K562 (cell line): ENCODE results near the gene TUBA8. TPM values are rescaled to one million over a fixed set of nuclear protein-coding genes. Genes with fewer than 3 reads are reported as not detected.

Experiments
- CHD1 ChIP-seq: fragments of 200-600 bp; sonication (generic); IDR thresholded peaks from one replicate; pipeline ENCODE4 v1.6.1; 2012; ENCODE audit warnings: mild to moderate bottlenecking, moderate library complexity, low read length, inconsistent platforms
- CXXC5 ChIP-seq: fragments of 250-450 bp; sonication (Bioruptor Pico); IDR thresholded peaks from 2 replicates; pipeline ENCODE4 v1.8.0; 2022; ENCODE audit warnings: inconsistent platforms, mild to moderate bottlenecking, moderate library complexity
- FOS ChIP-seq: IDR thresholded peaks from 3 replicates; pipeline ENCODE4 v1.6.1; 2011; ENCODE audit not compliant: insufficient read length; ENCODE audit errors: extremely low read depth
- HDAC1 ChIP-seq, 2 experiments: fragments of 450-650 bp; IDR thresholded peaks; 2 replicates each; pipeline ENCODE4 v1.6.1; 2016 to 2017; ENCODE audit warnings: inconsistent platforms in 1 of 2, mild to moderate bottlenecking in 1 of 2, moderate library complexity in 1 of 2
- NELFE ChIP-seq: IDR thresholded peaks from 2 replicates; pipeline ENCODE4 v1.6.1; 2011; ENCODE audit warnings: mild to moderate bottlenecking; ENCODE audit not compliant: insufficient read depth, insufficient read length
- NFRKB ChIP-seq: fragments of 450-650 bp; IDR thresholded peaks from 2 replicates; pipeline ENCODE4 v1.6.1; 2016; ENCODE audit warnings: low read depth
- NR4A1 ChIP-seq, 2 experiments: fragments of 250-450 bp in 1 of 2; fragments of 450-650 bp in 1 of 2; sonication (Bioruptor Pico) in 1 of 2; IDR thresholded peaks; 2 replicates each; pipeline versions ENCODE4 v1.4.0 to v1.6.1; 2016 to 2020; ENCODE audit warnings: mild to moderate bottlenecking in 2 of 2, missing compliant biosample characterization in 1 of 2, missing genetic modification characterization in 1 of 2, moderate library complexity in 1 of 2
- PATZ1 ChIP-seq: fragments of 250-450 bp; sonication (Bioruptor Pico); IDR thresholded peaks from 2 replicates; pipeline ENCODE4 v1.5.0; 2020; ENCODE audit warnings: mild to moderate bottlenecking, borderline replicate concordance
- PHF8 ChIP-seq: fragments of 200-600 bp; sonication (generic); IDR thresholded peaks from 2 replicates; pipeline ENCODE4 v1.6.1; 2012; ENCODE audit warnings: mixed run types, mild to moderate bottlenecking, inconsistent platforms, low read length, moderate library complexity, borderline replicate concordance
- RBM22 ChIP-seq: fragments of 200-400 bp; formaldehyde crosslinking; IDR thresholded peaks from 2 replicates; pipeline ENCODE4 v1.6.1; 2018; ENCODE audit warnings: low read length, low read depth; ENCODE audit not compliant: poor library complexity, severe bottlenecking
- SMARCA4 ChIP-seq: fragments of 450-650 bp; IDR thresholded peaks from 2 replicates; pipeline ENCODE4 v1.6.1; 2016
- TCFL5 ChIP-seq: fragments of 250-450 bp; sonication (Bioruptor Pico); conservative IDR thresholded peaks from 2 replicates; pipeline ENCODE4 v1.6.1; 2021; ENCODE audit warnings: mild to moderate bottlenecking, moderate library complexity, matching md5 sums
- THRA ChIP-seq: fragments of 450-650 bp; IDR thresholded peaks from 2 replicates; pipeline ENCODE4 v1.6.1; 2017; ENCODE audit warnings: mild to moderate bottlenecking, moderate library complexity
- ZNF232 ChIP-seq: sonication (generic); formaldehyde crosslinking; IDR thresholded peaks from 2 replicates; pipeline ENCODE4 v1.8.0; 2022; ENCODE audit warnings: mild to moderate bottlenecking, missing genetic modification reagents
- ZNF277 ChIP-seq: fragments of 250-450 bp; sonication (Bioruptor Pico); IDR thresholded peaks from 2 replicates; pipeline ENCODE4 v1.8.0; 2022; ENCODE audit warnings: inconsistent platforms, mild to moderate bottlenecking, moderate library complexity, borderline replicate concordance
- ZNF316 ChIP-seq: fragments of 450-650 bp; IDR thresholded peaks from 2 replicates; pipeline ENCODE4 v1.6.1; 2016
- polyA plus RNA-seq, 8 experiments: library from polyadenylated mRNA; depleted of rRNA in 4 of 8; stranded (reverse) in 5 of 8; unstranded in 3 of 8; fragments of >200 nt; fragmentation: Nextera tagmentation in 2 of 8; fragmentation: Illumina TruSeq in 1 of 8; extraction: Ambion mirVana in 2 of 8; extraction: Trizol in 1 of 8; gene quantifications; 2 replicates each; pipeline versions ENCODE4 v1.2.1 to v1.2.3, GENCODE V29; 2011 to 2014; ENCODE audit warnings: inconsistent platforms in 1 of 8, missing spikeins in 1 of 8
- total RNA-seq, 7 experiments: library from RNA; depleted of rRNA in 6 of 7; stranded (reverse); fragments of >200 nt in 6 of 7; fragmentation: Illumina TruSeq in 2 of 7; extraction: Trizol in 2 of 7; gene quantifications; 2 replicates each; pipeline versions ENCODE4 v1.2.1 to v1.2.3, GENCODE V29; 2011 to 2021; ENCODE audit warnings: low replicate concordance in 1 of 7
- TF ChIP-seq, protein P1 (sequence below): fragments of 450-650 bp; formaldehyde crosslinking; IDR thresholded peaks from 2 replicates; pipeline ENCODE4 v1.4.0; 2020; ENCODE audit warnings: mild to moderate bottlenecking, mixed read lengths
- TF ChIP-seq, protein P2 (sequence below): sonication (generic); formaldehyde crosslinking; IDR thresholded peaks from 2 replicates; pipeline ENCODE4 v1.8.0; 2022; ENCODE audit warnings: mild to moderate bottlenecking, missing genetic modification reagents
- TF ChIP-seq, protein P3 (sequence below): sonication (generic); formaldehyde crosslinking; IDR thresholded peaks from 2 replicates; pipeline ENCODE4 v1.8.1; 2023; ENCODE audit warnings: mild to moderate bottlenecking, missing genetic modification reagents

TUBA8 gene
- total and polyA plus RNA-seq, 9 of the 15 experiments (the other 6 are each of a cell fraction or from before 2014, with no cell fraction given) = 0.07 to 1.1 (median 0.65) TPM

DNA sequence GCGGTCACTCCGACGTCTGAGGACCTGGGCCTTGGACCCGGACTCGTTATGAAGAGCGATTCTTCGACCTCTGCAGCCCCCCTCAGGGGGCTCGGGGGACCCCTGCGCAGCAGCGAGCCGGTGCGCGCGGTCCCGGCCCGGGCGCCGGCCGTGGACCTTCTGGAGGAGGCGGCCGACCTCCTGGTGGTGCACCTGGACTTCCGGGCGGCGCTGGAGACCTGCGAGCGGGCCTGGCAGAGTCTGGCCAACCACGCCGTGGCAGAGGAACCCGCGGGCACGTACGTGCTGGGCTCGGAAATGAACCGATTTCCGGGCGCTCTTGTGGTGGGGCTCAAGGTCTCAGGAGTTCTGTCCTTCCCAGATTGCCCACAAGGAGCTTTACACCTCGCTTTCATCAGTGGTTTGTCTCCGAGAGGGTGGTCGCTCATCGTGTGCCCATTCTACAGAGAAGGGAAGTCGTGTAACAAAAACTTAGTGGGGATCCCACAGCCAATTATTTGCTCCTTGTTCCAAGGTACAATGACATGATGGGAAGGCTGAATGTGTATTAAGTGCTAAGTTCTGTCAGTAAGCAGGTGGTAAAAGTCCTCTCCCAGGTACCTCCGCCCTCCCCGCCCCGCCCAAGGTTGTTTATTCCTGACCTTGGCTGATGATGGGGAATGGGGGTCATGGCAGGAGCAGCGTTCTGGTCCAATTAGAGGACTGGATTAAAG lies 32.1 kb upstream of the TUBA8 start (continued):
- TF ChIP-seq THRA (no peak), NFRKB (no peak), HDAC1 (IDR thresholded peaks at IDR 0.05) (no peak), ZNF316 (no peak), ZNF277 (CRISPR knock-in tag) (no peak), FOS (no peak), SMARCA4 (no peak), PHF8 (no peak), CHD1 (no peak), CXXC5 (CRISPR knock-in tag) (no peak), PATZ1 (CRISPR knock-in tag) (no peak), NR4A1 (CRISPR knock-in tag; IDR thresholded peaks at IDR 0.05) (no peak), NR4A1 (tag; IDR thresholded peaks at IDR 0.05) (no peak), RBM22 (no peak), ZNF232 (no peak), TCFL5 (CRISPR knock-in tag) (no peak), NELFE (no peak)
- TF ChIP-seq, protein P1, sequence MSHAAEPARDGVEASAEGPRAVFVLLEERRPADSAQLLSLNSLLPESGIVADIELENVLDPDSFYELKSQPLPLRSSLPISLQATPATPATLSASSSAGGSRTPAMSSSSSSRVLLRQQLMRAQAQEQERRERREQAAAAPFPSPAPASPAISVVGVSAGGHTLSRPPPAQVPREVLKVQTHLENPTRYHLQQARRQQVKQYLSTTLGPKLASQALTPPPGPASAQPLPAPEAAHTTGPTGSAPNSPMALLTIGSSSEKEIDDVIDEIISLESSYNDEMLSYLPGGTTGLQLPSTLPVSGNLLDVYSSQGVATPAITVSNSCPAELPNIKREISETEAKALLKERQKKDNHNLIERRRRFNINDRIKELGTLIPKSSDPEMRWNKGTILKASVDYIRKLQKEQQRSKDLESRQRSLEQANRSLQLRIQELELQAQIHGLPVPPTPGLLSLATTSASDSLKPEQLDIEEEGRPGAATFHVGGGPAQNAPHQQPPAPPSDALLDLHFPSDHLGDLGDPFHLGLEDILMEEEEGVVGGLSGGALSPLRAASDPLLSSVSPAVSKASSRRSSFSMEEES (CRISPR knock-in tag) = no peak
- TF ChIP-seq, protein P2, sequence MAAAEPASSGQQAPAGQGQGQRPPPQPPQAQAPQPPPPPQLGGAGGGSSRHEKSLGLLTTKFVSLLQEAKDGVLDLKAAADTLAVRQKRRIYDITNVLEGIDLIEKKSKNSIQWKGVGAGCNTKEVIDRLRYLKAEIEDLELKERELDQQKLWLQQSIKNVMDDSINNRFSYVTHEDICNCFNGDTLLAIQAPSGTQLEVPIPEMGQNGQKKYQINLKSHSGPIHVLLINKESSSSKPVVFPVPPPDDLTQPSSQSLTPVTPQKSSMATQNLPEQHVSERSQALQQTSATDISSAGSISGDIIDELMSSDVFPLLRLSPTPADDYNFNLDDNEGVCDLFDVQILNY (CRISPR knock-in tag) = no peak
- TF ChIP-seq, protein P3, sequence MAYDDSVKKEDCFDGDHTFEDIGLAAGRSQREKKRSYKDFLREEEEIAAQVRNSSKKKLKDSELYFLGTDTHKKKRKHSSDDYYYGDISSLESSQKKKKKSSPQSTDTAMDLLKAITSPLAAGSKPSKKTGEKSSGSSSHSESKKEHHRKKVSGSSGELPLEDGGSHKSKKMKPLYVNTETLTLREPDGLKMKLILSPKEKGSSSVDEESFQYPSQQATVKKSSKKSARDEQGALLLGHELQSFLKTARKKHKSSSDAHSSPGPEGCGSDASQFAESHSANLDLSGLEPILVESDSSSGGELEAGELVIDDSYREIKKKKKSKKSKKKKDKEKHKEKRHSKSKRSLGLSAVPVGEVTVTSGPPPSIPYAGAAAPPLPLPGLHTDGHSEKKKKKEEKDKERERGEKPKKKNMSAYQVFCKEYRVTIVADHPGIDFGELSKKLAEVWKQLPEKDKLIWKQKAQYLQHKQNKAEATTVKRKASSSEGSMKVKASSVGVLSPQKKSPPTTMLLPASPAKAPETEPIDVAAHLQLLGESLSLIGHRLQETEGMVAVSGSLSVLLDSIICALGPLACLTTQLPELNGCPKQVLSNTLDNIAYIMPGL (CRISPR knock-in tag) = no peak
